GM11168 (cell line): ENCODE results near the gene ZNF717.
"Not testable (repeated sequence)": the region's sequence is repeated elsewhere in the genome, so short reads cannot be mapped to it uniquely, and the experiment has no call there.

Source experiments
- in situ Hi-C: fragments of 300-500 bp; cut with MboI; formaldehyde crosslinking; loops from one replicate; pipeline ENCODE4 v1.12.0; 2022; ENCODE audit warnings: low sequenced_read_pairs; ENCODE audit not compliant: unreplicated experiment

Gene ZNF717

DNA sequence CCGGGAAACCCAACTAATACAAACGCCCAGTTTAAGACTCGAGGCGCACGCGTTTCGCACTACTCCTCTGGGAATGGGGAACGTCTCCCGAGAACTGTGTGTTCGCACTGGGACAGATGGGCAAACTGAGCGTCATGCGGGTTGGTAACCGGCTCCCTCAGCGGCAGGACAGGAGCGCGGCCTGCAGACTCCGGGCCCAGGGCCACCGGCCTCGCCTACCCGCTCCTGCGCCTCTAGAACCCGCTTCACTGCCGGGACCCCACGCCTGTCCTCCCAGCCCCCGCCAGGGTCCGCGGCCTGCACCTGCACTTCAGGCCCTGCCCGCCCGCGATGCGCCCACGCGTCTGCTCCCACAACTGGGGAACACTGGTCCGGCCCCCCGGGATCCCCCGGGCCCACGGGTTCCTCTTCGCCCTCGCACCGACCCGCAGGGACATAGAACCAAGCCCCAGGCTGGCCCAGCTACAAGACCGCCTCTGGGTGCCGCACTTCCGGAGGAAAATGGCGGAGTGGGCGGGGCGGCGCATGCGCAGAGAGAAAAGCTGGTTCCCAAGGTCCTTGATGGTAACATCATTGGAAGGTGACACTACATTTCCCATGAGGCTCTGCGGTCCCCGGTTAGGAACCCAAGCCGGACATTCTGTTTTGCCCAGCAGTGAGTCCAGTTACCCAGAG is at the start of gene ZNF717:
ZNF717 (minus strand) TSS at position 469 of the 675 bp plus-strand sequence. CDS start 2,187 bp downstream, outside the sequence.
- in situ Hi-C loops: not testable (repeated sequence)

DNA sequence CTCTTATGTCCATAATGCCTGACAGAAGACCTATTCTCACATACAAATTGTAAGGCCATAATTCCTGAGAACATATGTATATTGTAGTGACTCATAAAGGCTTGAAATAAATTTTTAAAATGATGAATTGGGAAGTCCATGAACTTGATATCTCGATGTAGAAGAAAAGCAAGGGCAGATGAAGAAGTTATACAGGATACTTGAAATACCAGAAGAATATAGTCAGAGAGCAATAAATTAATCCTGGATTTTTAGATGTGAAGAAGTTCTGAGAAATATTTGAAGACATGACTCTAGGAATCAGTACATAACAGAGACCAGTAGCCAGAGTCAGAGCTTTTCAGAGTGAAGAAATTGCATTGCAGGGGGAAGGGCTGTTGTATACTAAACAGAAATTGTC is 45.7 kb upstream of the ZNF717 start:
- in situ Hi-C loops: not testable (repeated sequence)

DNA sequence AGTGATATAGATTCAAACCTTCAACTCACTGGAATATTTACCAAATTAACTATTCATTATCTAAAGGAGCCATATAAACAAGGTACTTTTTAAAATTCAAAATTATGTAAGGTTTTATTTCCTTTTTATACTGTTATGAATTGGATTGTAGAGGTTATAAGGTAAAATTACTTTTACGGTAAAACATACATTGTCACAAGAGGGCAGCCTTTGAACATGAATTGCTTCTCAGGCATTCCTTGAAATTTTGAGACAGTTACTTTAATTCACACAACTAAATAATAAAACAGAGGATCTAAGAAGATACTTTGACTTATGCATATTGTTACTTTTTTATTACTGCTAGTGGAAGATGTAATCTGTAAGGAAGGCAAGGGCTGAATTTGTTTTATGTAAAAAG is 32.7 kb upstream of the ZNF717 start:
- in situ Hi-C loops: not testable (repeated sequence)

DNA sequence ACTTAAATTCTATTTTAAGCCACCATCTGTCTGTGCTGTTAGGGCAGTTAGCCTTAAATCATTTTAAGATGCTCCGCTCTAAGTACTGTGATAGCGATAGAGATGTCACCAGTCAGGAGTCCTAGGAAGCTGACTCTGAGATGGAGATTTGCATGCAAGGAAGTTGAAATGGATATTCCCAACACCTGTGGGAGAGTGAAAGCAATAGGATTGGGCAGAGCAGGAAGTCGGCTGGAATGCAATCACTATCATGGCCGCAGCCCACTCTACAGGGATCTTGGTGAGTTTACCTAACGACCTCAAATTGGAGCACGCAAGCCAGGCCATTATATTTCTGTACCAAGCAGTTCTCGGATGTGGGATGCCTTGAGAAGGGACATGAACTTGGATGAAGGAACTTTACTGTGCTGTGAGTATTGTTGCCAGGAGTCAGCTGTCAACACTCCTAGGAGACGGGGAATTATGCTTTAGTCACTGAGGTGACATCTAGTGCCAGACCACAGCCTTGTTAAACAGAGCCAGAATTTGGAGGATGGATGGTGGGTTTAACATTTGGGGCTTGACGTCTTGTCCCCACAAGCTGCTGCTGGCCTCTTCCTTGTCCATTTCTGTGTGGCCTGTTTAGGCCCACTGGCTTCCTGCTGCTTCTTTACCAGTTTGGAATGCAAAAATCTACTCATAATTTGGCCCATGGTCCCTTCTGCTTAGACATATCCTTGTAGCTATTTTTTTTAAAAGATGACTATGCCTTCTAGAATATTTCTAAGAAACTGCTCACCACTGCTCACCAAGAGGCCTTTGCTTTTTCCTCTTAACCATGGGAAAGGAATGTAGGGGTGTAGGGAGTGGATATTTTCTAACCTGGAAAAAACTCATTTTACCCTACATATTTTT is 31.2 kb upstream of the ZNF717 start:
- in situ Hi-C loops: not testable (repeated sequence)

DNA sequence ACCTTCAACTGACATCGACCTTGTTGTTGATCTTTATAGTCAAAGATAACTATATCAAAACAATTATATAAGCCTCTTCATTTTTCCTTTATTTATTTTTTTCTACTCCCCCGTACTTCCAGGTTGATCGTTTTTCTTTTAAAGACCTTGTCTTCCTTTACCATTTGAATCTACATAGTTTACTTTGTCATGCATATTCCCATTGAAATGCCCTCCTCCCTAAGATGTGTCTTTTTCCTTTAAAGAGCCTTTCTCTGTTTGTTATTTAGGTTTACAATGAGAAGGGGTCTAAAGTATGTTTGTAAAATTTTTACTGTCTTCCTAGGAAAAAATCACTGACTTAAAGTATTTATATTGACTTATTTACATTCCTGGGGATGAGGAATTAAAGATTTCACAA is 29.4 kb upstream of the ZNF717 start:
- in situ Hi-C loops: no loop called here

DNA sequence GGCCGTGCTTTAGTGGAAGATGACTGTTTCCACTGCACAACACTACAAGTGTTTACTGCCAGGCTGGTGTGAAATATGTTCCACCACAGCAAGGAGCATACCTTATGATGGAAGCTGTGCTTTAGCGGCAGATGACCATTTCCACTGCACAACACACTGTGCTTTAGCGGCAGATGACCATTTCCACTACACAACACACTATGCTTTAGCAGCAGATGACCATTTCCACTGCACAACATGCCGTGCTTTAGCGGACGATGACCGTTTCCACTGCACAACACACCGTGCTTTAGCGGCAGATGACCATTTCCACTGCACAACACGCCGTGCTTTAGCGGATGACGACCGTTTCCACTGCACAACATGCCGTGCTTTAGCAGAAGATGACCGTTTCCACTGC is 2.8 kb downstream of the ZNF717 start:
- in situ Hi-C loops: no loop called here

DNA sequence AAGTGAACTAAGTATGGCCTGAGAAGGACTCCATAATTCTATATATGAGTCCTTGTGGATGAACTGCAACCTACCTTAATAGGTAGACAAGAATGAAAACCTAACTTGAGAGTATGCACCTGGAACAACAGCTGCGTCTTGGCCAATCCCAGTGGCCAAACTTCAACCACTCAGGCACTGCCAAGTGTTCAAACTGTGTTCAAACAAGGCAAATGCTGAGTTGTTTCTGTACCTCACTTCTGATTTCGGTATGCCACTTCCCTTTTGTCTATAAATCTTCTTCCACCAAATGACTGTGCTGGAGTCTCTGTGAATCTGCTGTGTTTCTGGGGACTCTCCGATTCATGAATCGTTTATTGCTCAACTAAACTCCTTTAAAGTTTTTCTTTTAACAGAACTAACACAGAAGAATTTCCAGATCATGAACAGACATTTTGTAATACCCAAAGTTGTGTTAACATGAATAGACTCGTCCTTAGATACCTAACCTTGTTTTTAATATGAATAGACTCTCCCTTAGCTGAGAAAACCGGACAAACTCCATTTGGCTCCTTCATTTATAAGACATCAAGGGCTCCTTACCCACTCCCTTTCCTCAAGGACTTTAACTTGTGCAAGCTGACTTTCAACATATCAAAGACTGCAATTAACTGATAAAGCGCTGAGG is 4.1 kb downstream of the ZNF717 start:
- in situ Hi-C loops: no loop called here

DNA sequence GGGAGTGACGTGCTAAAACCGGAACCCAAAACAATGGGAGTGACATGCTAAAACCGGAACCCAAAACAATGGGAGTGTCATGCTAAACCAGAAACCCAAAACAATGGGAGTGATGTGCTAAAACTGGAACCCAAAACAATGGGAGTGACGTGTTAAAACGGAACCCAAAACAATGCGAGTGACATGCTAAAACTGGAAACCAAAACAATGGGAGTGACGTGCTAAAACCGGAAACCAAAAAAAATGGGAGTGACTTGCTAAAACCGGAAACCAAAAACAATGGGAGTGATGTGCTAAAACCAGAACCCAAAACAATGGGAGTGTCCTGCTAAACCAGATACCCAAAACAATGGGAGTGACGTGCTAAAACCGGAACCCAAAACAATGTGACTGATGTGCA is 7.6 kb downstream of the ZNF717 start:
- in situ Hi-C loops: not testable (repeated sequence)

DNA sequence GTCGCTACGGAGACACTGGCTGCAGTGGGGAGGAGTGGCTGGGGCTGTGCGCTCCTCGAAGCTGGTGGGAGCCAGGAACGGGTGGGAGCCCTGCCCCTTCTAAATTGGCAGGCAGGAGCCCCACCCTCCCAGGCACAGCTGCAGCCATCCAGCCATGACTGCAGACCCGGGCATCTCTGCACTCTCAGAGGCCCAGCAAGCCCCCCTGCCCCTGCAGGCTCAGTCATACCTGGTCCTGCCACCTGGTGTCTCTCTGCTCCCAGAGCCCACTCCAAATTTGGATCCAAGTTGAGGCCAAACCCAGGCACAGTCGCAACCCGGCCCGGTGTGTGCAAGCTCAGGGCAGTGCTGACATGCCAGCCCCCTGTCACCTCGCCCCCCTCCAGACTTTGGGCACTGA is 13.7 kb downstream of the ZNF717 start:
- in situ Hi-C loops: not testable (repeated sequence)

DNA sequence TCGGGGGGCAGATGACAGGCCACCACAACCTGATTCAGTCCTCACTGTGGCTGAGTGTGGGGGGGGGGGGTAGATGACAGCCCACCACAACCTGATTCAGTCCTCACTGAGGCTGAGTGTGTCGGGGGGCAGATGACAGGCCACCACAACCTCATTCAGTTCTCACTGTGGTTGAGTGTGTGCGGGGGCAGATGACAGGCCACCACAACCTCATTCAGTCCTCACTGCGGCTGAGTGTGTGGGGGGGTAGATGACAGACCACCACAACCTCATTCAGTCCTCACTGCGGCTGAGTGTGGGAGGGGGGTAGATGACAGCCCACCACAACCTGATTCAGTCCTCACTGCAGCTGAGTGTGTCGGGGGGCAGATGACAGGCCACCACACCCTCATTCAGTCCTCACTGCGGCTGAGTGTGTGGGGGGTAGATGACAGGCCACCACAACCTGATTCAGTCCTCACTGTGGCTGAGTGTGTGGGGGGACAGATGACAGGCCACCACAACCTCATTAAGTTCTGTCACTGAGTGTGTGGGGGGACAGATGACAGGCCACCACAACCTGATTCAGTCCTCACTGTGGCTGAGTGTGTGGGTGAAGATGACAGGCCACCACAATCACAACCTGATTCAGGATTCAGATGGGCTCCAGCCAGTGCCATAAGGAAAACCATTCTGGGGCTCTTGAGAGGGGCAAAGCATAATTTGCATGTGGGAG is 16.9 kb downstream of the ZNF717 start:
- in situ Hi-C loops: no loop called here

DNA sequence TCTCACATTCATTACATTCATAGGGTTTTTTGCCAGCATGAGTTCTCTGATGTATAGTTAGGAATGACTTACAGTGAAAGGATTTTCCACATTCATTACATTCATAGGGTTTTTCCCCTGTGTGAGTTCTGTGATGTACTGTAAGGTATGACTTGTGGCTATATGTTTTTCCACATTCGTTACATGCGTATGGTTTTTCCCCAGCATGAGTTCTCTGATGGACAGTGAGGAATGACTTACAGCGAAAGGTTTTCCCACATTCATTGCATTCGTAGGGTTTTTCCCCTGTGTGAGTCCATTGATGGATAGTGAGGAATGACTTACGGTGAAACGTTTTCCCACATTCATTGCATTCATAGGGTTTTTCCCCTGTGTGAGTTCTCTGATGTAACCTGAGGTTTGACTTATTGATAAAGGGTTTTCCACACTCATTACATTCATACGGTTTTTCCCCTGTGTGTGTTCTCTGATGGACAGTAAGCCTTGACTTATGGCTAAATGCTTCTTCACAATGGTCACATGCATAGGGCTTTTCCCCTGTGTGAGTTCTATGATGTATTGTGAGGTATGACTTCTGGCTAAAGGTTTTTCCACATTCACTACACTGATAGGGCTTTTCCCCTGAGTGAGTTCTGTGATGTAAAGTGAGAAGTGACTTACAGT is 47.4 kb downstream of the ZNF717 start:
- in situ Hi-C loops: no loop called here

DNA sequence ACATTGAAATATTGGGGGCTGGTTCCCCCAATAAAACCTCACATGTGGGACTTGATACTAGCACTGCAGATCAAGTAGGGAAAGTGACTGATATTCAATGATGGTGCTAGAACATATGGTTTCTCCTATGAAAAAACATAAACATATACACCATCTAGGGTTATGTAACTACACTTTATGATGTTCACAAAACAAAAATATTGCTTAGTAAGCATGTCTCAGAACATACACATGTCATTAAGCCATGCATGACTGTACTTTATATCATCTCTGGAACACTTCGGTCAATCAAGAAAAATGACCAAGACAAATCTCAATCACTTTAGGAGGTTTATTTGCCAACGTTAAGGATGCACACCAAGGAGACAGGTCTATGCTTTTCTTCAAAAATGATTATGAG is 57.4 kb downstream of the ZNF717 start:
- in situ Hi-C loops: no loop called here

DNA sequence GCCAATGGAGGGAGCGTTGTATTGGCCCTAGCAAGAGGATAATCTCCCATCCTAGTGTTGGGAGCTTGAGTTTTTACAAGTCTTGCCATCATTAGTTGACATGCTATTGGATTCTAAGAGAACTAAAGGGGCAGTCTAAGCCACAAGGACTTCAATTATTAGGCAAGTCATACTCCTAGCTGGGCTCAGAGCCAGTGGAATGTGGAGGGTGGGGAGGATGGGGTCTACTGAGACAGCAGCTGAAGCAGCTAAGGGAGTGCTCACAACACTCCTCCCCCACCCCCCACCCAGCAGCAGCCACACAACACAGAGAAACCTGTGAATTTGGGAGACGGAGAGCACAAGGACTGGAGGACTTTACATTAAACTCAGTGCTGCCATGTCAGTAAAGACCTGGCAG is 93.3 kb downstream of the ZNF717 start:
- in situ Hi-C loops: no loop called here

DNA sequence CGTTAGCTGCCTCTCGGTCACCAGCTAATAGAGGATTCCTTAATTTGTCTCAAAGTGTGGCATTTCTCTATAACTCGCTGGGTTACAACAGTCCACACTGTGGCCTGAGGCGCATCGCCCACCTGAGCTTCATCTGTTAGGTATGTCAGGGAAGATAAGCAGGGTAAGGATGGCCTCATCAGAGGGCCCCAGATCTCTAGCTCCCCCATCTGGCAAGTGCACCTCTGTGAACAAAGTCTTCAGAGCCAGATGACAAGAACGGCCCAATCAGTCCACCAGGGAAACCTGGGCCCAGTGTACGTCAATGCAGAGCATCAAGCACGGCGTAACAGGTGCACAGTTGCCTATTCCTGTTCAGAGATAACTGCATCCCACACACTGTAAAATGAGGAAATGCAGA is 98.0 kb downstream of the ZNF717 start:
- in situ Hi-C loops: no loop called here
